Muscle layer of colon (tissue), 2 donors: ENCODE data around the gene NPAT.

ENCODE experiments used
- H3K27ac ChIP-seq: one replicate; pipeline ENCODE4 v1.7.0; 2013; ENCODE audit warnings: low read depth, mild to moderate bottlenecking, low read length, moderate library complexity
- H3K27me3 ChIP-seq, 2 donors: one replicate each; pipeline ENCODE4 v1.7.0; 2013; ENCODE audit warnings: low read length in 2 of 2, mild to moderate bottlenecking in 2 of 2; ENCODE audit not compliant: insufficient read depth in 2 of 2, control insufficient read depth in 1 of 2
- H3K36me3 ChIP-seq: one replicate; pipeline ENCODE4 v1.7.0; 2013; ENCODE audit warnings: mild to moderate bottlenecking, low read length; ENCODE audit not compliant: insufficient read depth
- H3K4me1 ChIP-seq: one replicate; pipeline ENCODE4 v1.7.0; 2013; ENCODE audit warnings: mild to moderate bottlenecking, low read length; ENCODE audit not compliant: insufficient read depth
- H3K4me3 ChIP-seq, 2 donors: one replicate each; pipeline ENCODE4 v1.7.0; 2013; ENCODE audit warnings: low read length in 2 of 2, low read depth in 1 of 2, mild to moderate bottlenecking in 1 of 2, moderate library complexity in 1 of 2
- H3K9ac ChIP-seq: one replicate; pipeline ENCODE4 v1.7.0; 2013; ENCODE audit warnings: low read length
- H3K9me3 ChIP-seq: one replicate; pipeline ENCODE4 v1.7.0; 2013; ENCODE audit warnings: mild to moderate bottlenecking, low read length
- donor health status: abdominal sarcoma.
- donor health status: Adenocarcinoma of cecum.

Gene NPAT

DNA sequence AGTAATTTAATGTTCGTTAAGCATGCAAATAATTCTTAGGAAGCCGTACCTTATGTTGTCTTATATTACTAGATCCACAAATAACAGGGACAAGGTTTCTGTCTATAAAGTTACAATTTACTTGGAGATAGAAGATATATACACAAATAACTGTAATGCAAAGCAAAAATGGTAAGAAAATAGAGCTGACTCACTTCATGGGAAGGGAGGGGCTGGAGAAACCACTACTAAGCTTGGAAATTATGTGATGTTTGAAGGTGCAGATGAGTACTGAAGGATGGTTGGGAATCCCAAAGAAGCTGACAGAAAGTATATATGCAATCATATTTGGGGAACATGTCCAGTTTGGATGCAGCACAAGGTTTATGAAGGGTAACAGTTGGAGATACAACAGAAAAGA, 4.0 kb downstream of the NPAT start:
- H3K9me3 ChIP-seq: no peaks in the 10 kb centered on the region
- H3K36me3 ChIP-seq: no peaks in the 10 kb centered on the region
- H3K9ac ChIP-seq: no peak overlapping the region
- H3K4me1 ChIP-seq: peaks cover 14% of the 10 kb centered on the region
- H3K27me3 ChIP-seq: no peaks in the 10 kb centered on the region
- no peak overlapping the region for H3K27ac ChIP-seq
- H3K4me3 ChIP-seq: no peak overlapping the region

DNA sequence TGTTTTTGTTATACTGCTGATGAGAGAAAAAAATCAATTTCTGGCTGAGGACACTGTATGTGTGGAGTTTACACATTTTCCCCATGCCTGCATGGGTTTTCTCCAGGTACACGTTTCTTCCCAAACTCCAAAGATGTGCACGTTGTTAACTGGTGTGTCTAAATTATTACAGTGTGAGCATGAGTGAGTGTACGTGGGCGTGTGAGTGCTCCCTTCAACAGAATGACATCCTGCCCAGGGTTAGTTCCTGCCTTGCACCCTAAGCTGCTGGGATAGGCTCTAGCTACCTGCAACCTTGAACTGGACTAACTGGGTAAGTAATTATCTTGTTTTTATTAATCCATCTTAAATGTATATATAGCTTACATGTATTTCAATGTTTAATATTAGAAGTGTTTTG, 5.5 kb downstream of the NPAT start:
- H3K36me3 ChIP-seq: no peaks in the 10 kb centered on the region
- H3K4me3 ChIP-seq: no peak overlapping the region
- no peaks in the 10 kb centered on the region for H3K9me3 ChIP-seq
- H3K27me3 ChIP-seq: no peaks in the 10 kb centered on the region
- H3K9ac ChIP-seq: no peak overlapping the region
- no peak overlapping the region for H3K27ac ChIP-seq
- H3K4me1 ChIP-seq: peaks cover 14% of the 10 kb centered on the region

DNA sequence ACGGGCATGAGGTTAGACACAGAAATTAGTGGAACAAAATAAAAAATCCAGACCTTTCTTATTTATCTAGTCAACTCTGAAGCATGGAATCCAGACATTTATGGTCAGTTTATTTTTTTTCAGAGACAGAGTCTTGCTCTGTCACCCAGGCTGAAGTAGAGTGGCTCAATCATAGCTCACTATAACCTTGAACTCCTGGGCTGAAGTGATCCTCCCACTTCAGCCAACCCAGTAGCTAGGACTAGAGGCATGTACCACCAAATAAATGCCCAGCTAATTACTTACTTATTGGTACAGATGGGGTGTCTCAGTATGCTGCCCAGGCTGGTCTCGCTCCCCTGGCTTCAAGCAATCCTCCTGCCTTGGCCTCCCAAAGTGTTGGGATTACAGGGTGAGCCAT, 8.7 kb downstream of the NPAT start:
- H3K27me3 ChIP-seq: no peaks in the 10 kb centered on the region
- no peaks in the 10 kb centered on the region for H3K9me3 ChIP-seq

DNA sequence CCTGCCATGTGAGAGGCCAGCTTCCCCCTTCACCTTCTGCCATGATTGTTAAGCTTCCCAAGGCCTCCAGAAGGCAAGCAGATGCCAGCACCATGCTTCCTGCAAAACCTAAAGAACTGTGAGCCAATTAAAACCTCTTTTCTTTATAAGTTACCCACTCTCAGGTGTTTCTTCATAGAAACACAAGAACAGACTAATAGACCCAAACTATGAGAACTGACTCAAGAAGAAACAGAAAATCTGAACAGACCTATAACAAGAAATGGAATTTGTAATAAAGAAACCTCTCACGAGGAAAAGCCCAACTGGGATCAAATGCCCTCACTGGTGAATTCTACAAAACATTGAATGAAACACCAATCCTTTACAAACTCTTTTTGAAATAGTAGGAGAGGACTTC, 12.0 kb downstream of the NPAT start:
- Histone ChIP-seq H3K9ac (no peak overlapping the region), H3K36me3 (peaks cover 10% of the 10 kb centered on the region)

More for the DNA sequence above, 8.7 kb downstream of the NPAT start:
- Histone ChIP-seq H3K27ac (no peak overlapping the region), H3K36me3 (no peaks in the 10 kb centered on the region), H3K4me1 (no peaks in the 10 kb centered on the region), H3K9ac (no peak overlapping the region), H3K4me3 (no peak overlapping the region)

DNA sequence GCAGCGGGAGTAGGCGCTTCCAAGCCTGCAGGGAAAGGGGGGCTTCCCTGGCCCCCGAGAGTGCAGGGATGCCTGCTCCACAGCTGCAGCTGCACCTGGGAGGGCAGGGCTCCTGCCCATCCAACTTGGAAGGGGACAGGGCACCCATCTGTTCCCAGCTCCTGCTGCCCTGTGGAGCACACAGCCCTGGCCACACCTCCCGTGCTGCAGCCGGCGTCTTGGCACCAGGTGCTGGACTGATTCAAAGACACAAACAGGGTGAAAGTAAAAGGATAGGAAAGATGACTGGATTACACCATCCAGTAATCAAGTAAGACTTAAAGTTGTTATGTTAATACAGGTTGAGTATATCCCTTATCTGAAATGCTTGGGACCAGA, 14.8 kb downstream of the NPAT start:
- H3K9me3 ChIP-seq: no peaks in the 10 kb centered on the region
- no peak overlapping the region for H3K4me3 ChIP-seq
- H3K9ac ChIP-seq: no peak overlapping the region
- peaks cover 10% of the 10 kb centered on the region for H3K36me3 ChIP-seq
- H3K4me1 ChIP-seq: no peaks in the 10 kb centered on the region
- H3K27me3 ChIP-seq: no peaks in the 10 kb centered on the region
- H3K27ac ChIP-seq: no peak overlapping the region

More for the DNA sequence above, 12.0 kb downstream of the NPAT start:
- Histone ChIP-seq H3K27ac (no peak overlapping the region), H3K27me3 (no peaks in the 10 kb centered on the region), H3K9me3 (no peaks in the 10 kb centered on the region), H3K4me3 (no peak overlapping the region), H3K4me1 (no peaks in the 10 kb centered on the region)

DNA sequence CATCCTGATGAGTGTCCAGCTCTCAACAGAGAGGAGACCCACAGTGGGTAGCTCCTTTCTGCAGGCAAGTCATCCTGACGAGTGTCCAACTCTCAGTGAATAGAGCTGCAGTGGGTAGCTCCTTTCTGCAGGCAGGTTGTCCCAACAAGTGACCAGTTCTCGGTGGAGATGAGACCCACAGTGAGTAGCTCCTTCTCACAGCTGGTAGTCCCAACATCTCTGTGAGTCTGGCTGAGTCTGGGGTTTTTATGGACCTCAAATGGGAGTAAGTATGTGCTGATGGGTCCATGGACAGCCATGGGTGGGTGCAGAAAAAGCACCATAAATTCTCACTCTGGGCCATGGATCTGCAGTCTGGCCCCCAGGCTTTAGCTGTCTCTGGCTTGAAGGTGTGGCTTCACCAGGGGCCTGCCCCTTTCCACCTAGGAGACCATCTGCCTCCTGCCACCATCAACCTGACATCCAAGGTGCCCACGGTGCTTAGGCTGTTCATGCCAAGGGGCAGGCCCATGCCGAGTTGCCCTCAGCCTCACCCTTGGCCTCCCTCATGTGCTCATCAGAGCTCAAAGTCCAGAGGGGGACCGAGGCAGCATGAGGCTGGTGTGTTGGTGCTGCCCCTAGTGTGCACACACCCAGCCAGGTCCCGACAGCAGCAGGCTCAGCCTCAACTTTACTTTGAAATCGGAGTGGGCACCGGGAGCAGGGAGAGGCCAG, 15.3 kb downstream of the NPAT start:
- Histone ChIP-seq H3K9me3 (no peaks in the 10 kb centered on the region), H3K36me3 (peaks cover 10% of the 10 kb centered on the region), H3K27ac (no peak overlapping the region), H3K27me3 (no peaks in the 10 kb centered on the region), H3K9ac (no peak overlapping the region), H3K4me1 (no peaks in the 10 kb centered on the region), H3K4me3 (no peak overlapping the region)

DNA sequence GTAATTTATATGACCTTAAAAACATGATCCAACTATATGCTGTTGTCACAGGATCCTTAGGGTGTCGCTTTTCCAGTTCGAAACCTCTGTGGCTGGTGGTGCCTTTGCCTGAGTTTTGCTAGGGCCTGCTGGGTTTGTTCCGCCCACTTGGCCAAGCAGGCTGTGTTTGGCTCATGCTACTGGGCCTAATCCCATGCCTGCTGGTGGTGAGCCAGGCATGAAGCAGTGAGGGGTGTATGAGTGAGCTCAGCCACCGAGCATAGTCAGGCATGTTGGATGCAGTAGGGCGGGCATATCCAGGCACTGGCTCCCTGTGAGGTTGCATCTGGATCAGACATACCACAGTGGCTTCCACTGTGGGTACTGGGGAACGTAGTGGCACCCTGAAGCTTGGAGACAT, 16.3 kb downstream of the NPAT start:
- H3K9me3 ChIP-seq: no peaks in the 10 kb centered on the region
- H3K4me3 ChIP-seq: no peak overlapping the region
- no peak overlapping the region for H3K9ac ChIP-seq
- H3K27ac ChIP-seq: no peak overlapping the region
- H3K27me3 ChIP-seq: no peaks in the 10 kb centered on the region
- H3K36me3 ChIP-seq: peaks cover 10% of the 10 kb centered on the region
- H3K4me1 ChIP-seq: no peaks in the 10 kb centered on the region

DNA sequence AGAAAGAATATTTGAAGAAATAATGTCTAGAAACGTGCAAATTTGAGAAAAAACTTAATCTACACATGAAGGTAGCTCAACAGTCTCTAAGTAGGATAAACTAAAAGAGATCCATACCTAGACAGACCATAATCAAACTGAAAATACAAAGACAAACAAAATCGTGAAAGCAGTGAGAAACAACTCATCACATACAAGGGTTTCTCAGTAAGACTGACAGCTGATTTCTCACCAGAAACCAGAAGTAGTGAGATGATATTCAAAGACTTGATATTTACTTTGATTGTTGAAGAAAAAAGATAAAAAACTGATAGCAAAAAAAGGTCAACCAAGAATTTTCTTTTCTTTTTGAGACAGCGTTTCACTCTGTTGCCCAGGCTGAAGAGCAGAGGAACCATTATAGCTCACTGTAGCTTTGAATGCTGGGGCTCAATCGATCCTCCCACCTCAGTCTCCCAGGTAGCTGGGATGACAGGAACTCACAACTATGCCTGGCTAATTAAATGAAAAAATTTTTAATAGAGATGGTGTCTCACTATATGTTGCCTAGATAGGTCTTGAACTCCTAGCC, 17.4 kb downstream of the NPAT start:
- H3K4me3 ChIP-seq: no peak overlapping the region
- H3K9ac ChIP-seq: no peak overlapping the region
- H3K27ac ChIP-seq: no peak overlapping the region
- peaks cover 10% of the 10 kb centered on the region for H3K36me3 ChIP-seq
- no peaks in the 10 kb centered on the region for H3K4me1 ChIP-seq
- H3K9me3 ChIP-seq: no peaks in the 10 kb centered on the region
- no peaks in the 10 kb centered on the region for H3K27me3 ChIP-seq

DNA sequence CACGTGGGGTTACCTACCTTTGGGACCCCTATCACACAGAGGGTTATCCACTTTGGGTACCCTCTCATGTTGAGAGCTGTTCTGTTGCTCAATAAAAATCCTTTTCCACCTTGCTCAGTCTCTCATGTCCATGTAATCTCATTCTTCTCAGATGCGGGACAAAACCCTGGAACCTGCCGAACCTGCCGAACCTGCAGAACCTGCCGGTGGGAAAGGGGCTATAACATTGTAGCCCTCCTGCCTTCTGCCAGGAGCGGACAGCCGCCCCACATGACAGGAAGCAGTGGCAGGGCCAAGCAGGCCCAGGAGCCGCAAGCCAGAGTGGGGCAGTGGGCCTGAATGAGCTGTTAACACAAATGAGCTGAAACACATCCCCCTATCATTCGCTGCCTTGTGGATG, 18.1 kb downstream of the NPAT start:
- Histone ChIP-seq H3K27me3 (no peaks in the 10 kb centered on the region), H3K4me3 (no peak overlapping the region), H3K9me3 (no peaks in the 10 kb centered on the region), H3K36me3 (peaks cover 10% of the 10 kb centered on the region), H3K4me1 (no peaks in the 10 kb centered on the region), H3K9ac (no peak overlapping the region), H3K27ac (no peak overlapping the region)

DNA sequence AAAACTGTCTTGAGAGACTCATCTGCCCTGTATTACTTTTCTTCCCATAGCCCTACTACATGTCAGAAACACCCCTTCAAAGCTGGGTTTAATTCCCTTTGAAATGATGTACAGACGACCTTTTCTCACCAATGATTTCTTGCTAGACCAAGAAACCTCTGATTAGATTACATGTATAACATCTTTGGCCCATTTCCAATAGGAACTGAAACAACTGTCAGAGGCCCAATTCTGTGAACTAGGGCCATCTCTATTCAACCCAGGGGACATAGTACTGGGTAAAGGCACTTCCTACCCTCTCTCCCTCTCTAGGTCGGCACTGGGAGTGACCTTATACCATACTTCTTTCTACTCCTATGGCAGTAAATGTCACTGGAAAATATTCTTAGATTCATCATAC, 19.4 kb downstream of the NPAT start:
- Histone ChIP-seq H3K9me3 (no peaks in the 10 kb centered on the region), H3K4me1 (no peaks in the 10 kb centered on the region), H3K27ac (no peak overlapping the region), H3K9ac (no peak overlapping the region), H3K36me3 (peaks cover 10% of the 10 kb centered on the region), H3K4me3 (no peak overlapping the region), H3K27me3 (no peaks in the 10 kb centered on the region)

DNA sequence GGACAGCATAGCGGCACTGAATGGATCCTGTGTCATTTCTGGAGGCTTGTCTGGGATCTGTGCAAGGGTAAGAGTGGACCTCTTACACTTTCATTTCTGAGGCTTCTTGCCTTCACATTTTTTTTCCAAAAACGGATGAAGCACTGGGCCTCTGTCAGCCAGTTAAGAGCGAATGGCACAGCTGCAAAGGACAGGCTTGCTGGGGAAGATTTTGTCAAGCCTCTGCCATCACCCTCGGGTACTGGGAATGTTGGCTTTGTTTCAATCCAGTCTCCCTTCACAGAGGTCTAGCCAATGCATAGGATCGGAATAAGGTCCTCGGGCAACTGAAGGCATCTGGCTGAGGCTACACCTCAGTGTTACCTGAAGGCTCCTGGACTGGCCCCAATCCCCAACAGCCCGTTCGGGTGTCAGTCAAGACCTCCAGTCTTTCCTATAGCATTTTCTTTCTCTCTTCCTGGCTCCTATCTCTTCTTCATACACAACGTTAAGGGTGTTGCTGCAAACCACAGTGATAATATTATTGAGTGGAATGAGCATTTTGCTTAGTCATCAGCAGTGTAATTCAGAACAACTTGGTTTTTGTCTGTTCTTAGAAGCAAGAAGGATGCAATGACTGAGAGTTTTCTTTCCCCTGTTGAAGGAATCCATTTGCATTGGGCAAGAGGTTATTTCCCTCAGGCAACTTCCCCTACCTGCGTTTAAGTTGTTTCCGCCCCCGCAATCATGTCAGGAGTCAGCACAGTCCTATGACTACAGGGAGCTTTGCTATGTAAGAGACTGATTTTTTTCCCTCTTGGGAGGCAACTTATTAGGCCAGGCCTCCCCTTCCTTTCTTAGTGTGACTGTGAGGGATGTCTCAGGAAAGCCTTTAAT, 22.8 kb downstream of the NPAT start:
- Histone ChIP-seq H3K27me3 (no peaks in the 10 kb centered on the region), H3K9ac (no peak overlapping the region), H3K4me3 (no peak overlapping the region), H3K27ac (no peak overlapping the region), H3K4me1 (no peaks in the 10 kb centered on the region), H3K9me3 (no peaks in the 10 kb centered on the region), H3K36me3 (peaks cover 16% of the 10 kb centered on the region)
